WERI-Rb-1 (cell line): ENCODE results near the gene CRACDL.

ENCODE experiments used
- DNase-seq: peaks from one replicate; pipeline ENCODE4 v3.0.0-alpha.2; 2020
- H3K27ac ChIP-seq: fragments of 250-450 bp; sonication (Bioruptor Pico); 2 replicates; pipeline ENCODE4 v1.5.1; 2020; ENCODE audit warnings: mild to moderate bottlenecking, moderate library complexity
- H3K27me3 ChIP-seq: fragments of 250-450 bp; sonication (Bioruptor Pico); 2 replicates; pipeline ENCODE4 v1.5.1; 2021; ENCODE audit warnings: mild to moderate bottlenecking, low read depth, moderate library complexity; ENCODE audit not compliant: insufficient read depth, severe bottlenecking
- H3K36me3 ChIP-seq: fragments of 250-450 bp; sonication (Bioruptor Pico); 2 replicates; pipeline ENCODE4 v1.5.1; 2020; ENCODE audit warnings: mild to moderate bottlenecking, moderate library complexity
- H3K4me3 ChIP-seq: 2 replicates; pipeline ENCODE4 v1.5.1; 2011; ENCODE audit warnings: low read depth, mild to moderate bottlenecking, control low read depth, low read length
- H3K9me3 ChIP-seq: fragments of 250-450 bp; sonication (Bioruptor Pico); 2 replicates; pipeline ENCODE4 v1.5.1; 2021; ENCODE audit warnings: mild to moderate bottlenecking, moderate library complexity; ENCODE audit not compliant: severe bottlenecking
- TF ChIP-seq, protein P1 (sequence below): IDR thresholded peaks from 2 replicates; pipeline ENCODE4 v1.5.1; 2011; ENCODE audit warnings: low read depth, mild to moderate bottlenecking, control low read depth, inconsistent platforms, low read length

The CRACDL gene

DNA sequence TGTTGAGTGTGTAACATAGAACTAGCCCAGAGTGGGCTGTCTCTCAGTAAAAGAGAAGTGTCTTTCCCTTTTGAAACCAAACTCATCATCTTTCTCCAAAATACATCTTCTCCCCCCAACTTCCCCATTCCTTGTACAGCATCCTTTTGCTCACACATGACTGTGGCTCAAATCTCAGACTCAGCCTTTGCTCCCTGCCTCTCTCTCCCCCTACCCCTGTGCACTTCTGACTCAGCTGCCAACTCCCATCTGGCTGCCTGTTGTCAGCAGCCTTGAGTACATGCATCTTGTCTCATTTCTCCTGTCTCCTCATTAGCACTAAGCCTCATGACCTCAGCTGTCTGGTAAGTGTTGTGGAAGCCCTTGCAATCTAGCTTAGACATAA is 187.0 kb downstream of the CRACDL start:
- Histone ChIP-seq H3K27ac (no peak overlapping the region), H3K4me3 (no peak overlapping the region), H3K27me3 (no peaks in the 10 kb centered on the region), H3K9me3 (no peaks in the 10 kb centered on the region), H3K36me3 (no peaks in the 10 kb centered on the region)
- TF ChIP-seq, protein P1, sequence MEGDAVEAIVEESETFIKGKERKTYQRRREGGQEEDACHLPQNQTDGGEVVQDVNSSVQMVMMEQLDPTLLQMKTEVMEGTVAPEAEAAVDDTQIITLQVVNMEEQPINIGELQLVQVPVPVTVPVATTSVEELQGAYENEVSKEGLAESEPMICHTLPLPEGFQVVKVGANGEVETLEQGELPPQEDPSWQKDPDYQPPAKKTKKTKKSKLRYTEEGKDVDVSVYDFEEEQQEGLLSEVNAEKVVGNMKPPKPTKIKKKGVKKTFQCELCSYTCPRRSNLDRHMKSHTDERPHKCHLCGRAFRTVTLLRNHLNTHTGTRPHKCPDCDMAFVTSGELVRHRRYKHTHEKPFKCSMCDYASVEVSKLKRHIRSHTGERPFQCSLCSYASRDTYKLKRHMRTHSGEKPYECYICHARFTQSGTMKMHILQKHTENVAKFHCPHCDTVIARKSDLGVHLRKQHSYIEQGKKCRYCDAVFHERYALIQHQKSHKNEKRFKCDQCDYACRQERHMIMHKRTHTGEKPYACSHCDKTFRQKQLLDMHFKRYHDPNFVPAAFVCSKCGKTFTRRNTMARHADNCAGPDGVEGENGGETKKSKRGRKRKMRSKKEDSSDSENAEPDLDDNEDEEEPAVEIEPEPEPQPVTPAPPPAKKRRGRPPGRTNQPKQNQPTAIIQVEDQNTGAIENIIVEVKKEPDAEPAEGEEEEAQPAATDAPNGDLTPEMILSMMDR: no peak
- DNase-seq: peak; percentile 70

GRCh38 chr2:98748292-98749065 is 187.5 kb downstream of the CRACDL start:
- no peaks in the 10 kb centered on the region for H3K36me3 ChIP-seq
- no peak overlapping the region for H3K27ac ChIP-seq
- no peaks in the 10 kb centered on the region for H3K27me3 ChIP-seq
- no peaks in the 10 kb centered on the region for H3K9me3 ChIP-seq
- DNase-seq: no peak
- TF ChIP-seq, protein P1: no peak
- H3K4me3 ChIP-seq: no peak overlapping the region

GRCh38 chr2:98747888-98748287 is 188.1 kb downstream of the CRACDL start:
- Histone ChIP-seq H3K27ac (no peak overlapping the region), H3K9me3 (no peaks in the 10 kb centered on the region), H3K4me3 (no peak overlapping the region), H3K36me3 (no peaks in the 10 kb centered on the region), H3K27me3 (no peaks in the 10 kb centered on the region)
- DNase-seq: no peak
- TF ChIP-seq, protein P1: no peak

GRCh38 chr2:98746426-98746825 is 189.6 kb downstream of the CRACDL start:
- H3K4me3 ChIP-seq: no peak overlapping the region
- no peaks in the 10 kb centered on the region for H3K36me3 ChIP-seq
- no peak overlapping the region for H3K27ac ChIP-seq
- no peaks in the 10 kb centered on the region for H3K27me3 ChIP-seq
- TF ChIP-seq, protein P1: no peak
- no peak for DNase-seq
- no peaks in the 10 kb centered on the region for H3K9me3 ChIP-seq

GRCh38 chr2:98744595-98744994 is 191.4 kb downstream of the CRACDL start:
- TF ChIP-seq, protein P1: no peak
- H3K4me3 ChIP-seq: no peak overlapping the region
- DNase-seq: no peak
- no peaks in the 10 kb centered on the region for H3K27me3 ChIP-seq
- no peak overlapping the region for H3K27ac ChIP-seq
- no peaks in the 10 kb centered on the region for H3K9me3 ChIP-seq
- no peaks in the 10 kb centered on the region for H3K36me3 ChIP-seq
